B cell (primary cell): ENCODE data around the gene MEIOB. TPM values are rescaled to one million over a fixed set of nuclear protein-coding genes. Genes with fewer than 3 reads are reported as not detected.

Experiments used
- ATAC-seq: fragments of 200-7000 bp; cut with Tn5 transposase; one replicate; pipeline ENCODE4 v1.10.0; 2021; ENCODE audit warnings: low read depth, mild to moderate bottlenecking, moderate number of reproducible peaks, moderate library complexity
- CTCF ChIA-PET: fragments of 350-600 bp; sonication (Branson Sonifier 250); formaldehyde crosslinking; loops from one replicate; lab custom pipeline; 2021; ENCODE audit warnings: antibody characterized with exemption, inconsistent platforms; lab: Charles Lee
- POLR2A ChIA-PET: fragments of 350-600 bp; sonication (Branson Sonifier 250); formaldehyde crosslinking; loops from one replicate; lab custom pipeline; 2021; ENCODE audit warnings: antibody characterized with exemption; lab: Charles Lee
- DNase-seq: peaks from one replicate; pipeline ENCODE4 v3.0.0; 2013
- H2AFZ ChIP-seq: 2 replicates; pipeline ENCODE4 v1.6.1; 2012; ENCODE audit warnings: mild to moderate bottlenecking, low read depth, low read length; ENCODE audit not compliant: insufficient read depth, poor library complexity, severe bottlenecking
- H3K27ac ChIP-seq, 2 donors: 1 replicate in 1 of 2; 2 replicates in 1 of 2; pipeline ENCODE4 v1.5.1; 2012 to 2013; ENCODE audit warnings: low read length in 2 of 2, mild to moderate bottlenecking in 2 of 2, moderate library complexity in 1 of 2
- H3K27me3 ChIP-seq, 4 experiments: fragments of 200-600 bp in 1 of 4; sonication (generic) in 1 of 4; replicated peaks in 1 of 4; 1 replicate in 2 of 4; 2 replicates in 2 of 4; pipeline versions ENCODE4 v1.6.1 to v1.7.0; 2013 to 2016; ENCODE audit warnings: low read length in 3 of 4, mild to moderate bottlenecking in 2 of 4, mixed read lengths in 1 of 4, moderate library complexity in 1 of 4; ENCODE audit not compliant: insufficient read depth in 4 of 4, control insufficient read depth in 3 of 4; ENCODE audit errors: control extremely low read depth in 1 of 4
- H3K36me3 ChIP-seq, 2 experiments: replicated peaks in 1 of 2; 1 replicate in 1 of 2; 2 replicates in 1 of 2; pipeline versions ENCODE4 v1.6.1 to v1.7.1; 2013; ENCODE audit warnings: low read length in 1 of 2; ENCODE audit not compliant: insufficient read depth in 2 of 2, control insufficient read depth in 1 of 2; ENCODE audit errors: control extremely low read depth in 1 of 2, extremely low read depth in 1 of 2
- H3K4me1 ChIP-seq, 2 donors: fragments of 200-600 bp in 1 of 2; sonication (generic) in 1 of 2; 1 replicate in 1 of 2; 2 replicates in 1 of 2; pipeline versions ENCODE4 v1.5.1 to v1.6.1; 2013 to 2017; ENCODE audit warnings: low read length in 2 of 2; ENCODE audit not compliant: control insufficient read depth in 2 of 2, insufficient read depth in 2 of 2
- H3K4me2 ChIP-seq: replicated peaks from 2 replicates; pipeline ENCODE3; 2012; ENCODE audit warnings: mild to moderate bottlenecking, low read depth, low read length; ENCODE audit not compliant: poor library complexity, severe bottlenecking
- H3K4me3 ChIP-seq, 5 experiments: fragments of 200-600 bp in 1 of 5; sonication (generic) in 1 of 5; 1 replicate in 3 of 5; 2 replicates in 2 of 5; pipeline versions ENCODE4 v1.5.1 to v1.7.0; 2011 to 2016; ENCODE audit warnings: low read length in 4 of 5, mild to moderate bottlenecking in 4 of 5, low read depth in 2 of 5, control low read depth in 1 of 5, moderate library complexity in 1 of 5; ENCODE audit not compliant: insufficient read depth in 1 of 5; ENCODE audit errors: control extremely low read depth in 1 of 5, extremely low read depth in 1 of 5
- H3K79me2 ChIP-seq: fragments of 200-600 bp; sonication (generic); one replicate; pipeline ENCODE4 v1.6.0; 2016; ENCODE audit warnings: low read length; ENCODE audit not compliant: control insufficient read depth, insufficient read depth
- H3K9ac ChIP-seq: fragments of 200-600 bp; sonication (generic); 2 replicates; pipeline ENCODE4 v1.6.1; 2017; ENCODE audit warnings: mild to moderate bottlenecking, low read length, moderate library complexity
- H3K9me3 ChIP-seq, 3 donors: one replicate each; pipeline versions ENCODE4 v1.6.1 to v1.7.1; 2013; ENCODE audit warnings: low read length in 2 of 3; ENCODE audit not compliant: control insufficient read depth in 2 of 3, insufficient read depth in 1 of 3; ENCODE audit errors: control extremely low read depth in 1 of 3
- H4K20me1 ChIP-seq: 2 replicates; pipeline ENCODE4 v1.6.0; 2012; ENCODE audit warnings: mild to moderate bottlenecking, low read length; ENCODE audit not compliant: insufficient read depth, control insufficient read depth, poor library complexity, severe bottlenecking
- H3K27ac Mint-ChIP-seq: one replicate; pipeline ENCODE4 v1.8.0; 2021; ENCODE audit warnings: mixed read lengths
- H3K27me3 Mint-ChIP-seq: one replicate; pipeline ENCODE4 v1.8.0; 2021; ENCODE audit warnings: mixed read lengths
- H3K4me1 Mint-ChIP-seq: one replicate; pipeline ENCODE4 v1.8.0; 2021; ENCODE audit warnings: mixed read lengths
- H3K4me3 Mint-ChIP-seq: one replicate; pipeline ENCODE4 v1.8.0; 2021; ENCODE audit warnings: mixed read lengths
- H3K9me3 Mint-ChIP-seq: one replicate; pipeline ENCODE4 v1.8.0; 2022; ENCODE audit warnings: mixed read lengths; ENCODE audit not compliant: insufficient read depth
- EZH2 ChIP-seq: IDR thresholded peaks from 2 replicates; pipeline ENCODE4 v1.6.1; 2012; ENCODE audit warnings: borderline replicate concordance, low read depth, mild to moderate bottlenecking, moderate library complexity, low read length; ENCODE audit not compliant: insufficient read depth, poor library complexity, severe bottlenecking
- WGBS: methylation state at CpG from one replicate; pipeline ENCODE4 v1.1.5; 2013; ENCODE audit warnings: missing lambda C conversion rate; ENCODE audit not compliant: insufficient coverage; 5-methylcytosine and 5-hydroxymethylcytosine counted together
- intact Hi-C: fragments of 100-400 bp; cut with micrococcal nuclease; formaldehyde crosslinking; loops from one replicate; pipeline ENCODE4 v1.10.0; 2022
- polyA plus RNA-seq: library from polyadenylated mRNA; depleted of rRNA; stranded (reverse); fragments of >200 nt; gene quantifications from 2 replicates; pipeline ENCODE4 v1.2.3, GENCODE V29; 2012
- total RNA-seq, 2 donors: library from RNA; stranded (reverse); fragments of 120-200 nt in 1 of 2; gene quantifications; 1 replicate in 1 of 2; 2 replicates in 1 of 2; pipeline versions ENCODE4 v1.2.3 to v1.2.4, GENCODE V29; 2013 to 2022
- TF ChIP-seq, protein P1 (sequence below): fragments of 200-600 bp; IDR thresholded peaks from one replicate; pipeline ENCODE4 v1.8.0; 2022; ENCODE audit warnings: antibody characterized with exemption, mild to moderate bottlenecking

MEIOB gene
- total and polyA plus RNA-seq, 2 donors (not counting 1 experiment from before 2014, with no cell fraction given) = not detected

- H3K4me3 Mint-ChIP-seq = no peak overlapping the region
- Histone ChIP-seq H3K36me3 (no peaks in the 10 kb centered on the region), H3K9me3 (no peaks in the 10 kb centered on the region), H3K4me3 (no peak overlapping the region), H3K27me3 (peaks cover 0 to 3% (median 0%) of the 10 kb centered on the region in 4 experiments), H4K20me1 (no peaks in the 10 kb centered on the region), H3K27ac (no peak overlapping the region), H3K9ac (no peak overlapping the region), H3K79me2 (no peaks in the 10 kb centered on the region), H3K4me1 (no peaks in the 10 kb centered on the region), H3K4me2 (no peak overlapping the region), H2AFZ (no peak overlapping the region)
- H3K9me3 Mint-ChIP-seq = no peaks in the 10 kb centered on the region
- CTCF ChIA-PET = no interaction called here
- no peaks in the 10 kb centered on the region for H3K4me1 Mint-ChIP-seq
- DNase-seq (no peak), ATAC-seq (no peak)
- peaks cover 24% of the 10 kb centered on the region for H3K27me3 Mint-ChIP-seq
- H3K27ac Mint-ChIP-seq = no peak overlapping the region
- intact Hi-C loops = no loop called here
- TF ChIP-seq, protein P1, sequence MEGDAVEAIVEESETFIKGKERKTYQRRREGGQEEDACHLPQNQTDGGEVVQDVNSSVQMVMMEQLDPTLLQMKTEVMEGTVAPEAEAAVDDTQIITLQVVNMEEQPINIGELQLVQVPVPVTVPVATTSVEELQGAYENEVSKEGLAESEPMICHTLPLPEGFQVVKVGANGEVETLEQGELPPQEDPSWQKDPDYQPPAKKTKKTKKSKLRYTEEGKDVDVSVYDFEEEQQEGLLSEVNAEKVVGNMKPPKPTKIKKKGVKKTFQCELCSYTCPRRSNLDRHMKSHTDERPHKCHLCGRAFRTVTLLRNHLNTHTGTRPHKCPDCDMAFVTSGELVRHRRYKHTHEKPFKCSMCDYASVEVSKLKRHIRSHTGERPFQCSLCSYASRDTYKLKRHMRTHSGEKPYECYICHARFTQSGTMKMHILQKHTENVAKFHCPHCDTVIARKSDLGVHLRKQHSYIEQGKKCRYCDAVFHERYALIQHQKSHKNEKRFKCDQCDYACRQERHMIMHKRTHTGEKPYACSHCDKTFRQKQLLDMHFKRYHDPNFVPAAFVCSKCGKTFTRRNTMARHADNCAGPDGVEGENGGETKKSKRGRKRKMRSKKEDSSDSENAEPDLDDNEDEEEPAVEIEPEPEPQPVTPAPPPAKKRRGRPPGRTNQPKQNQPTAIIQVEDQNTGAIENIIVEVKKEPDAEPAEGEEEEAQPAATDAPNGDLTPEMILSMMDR = no peak
- TF ChIP-seq EZH2 = no peak
- POLR2A ChIA-PET = no interaction called here
- WGBS = 90% methylated on average over 5 of the region's 14 CpGs
These were observed 15.9 kb upstream of the MEIOB start for GRCh38 chr16:1887711-1888354.

DNA sequence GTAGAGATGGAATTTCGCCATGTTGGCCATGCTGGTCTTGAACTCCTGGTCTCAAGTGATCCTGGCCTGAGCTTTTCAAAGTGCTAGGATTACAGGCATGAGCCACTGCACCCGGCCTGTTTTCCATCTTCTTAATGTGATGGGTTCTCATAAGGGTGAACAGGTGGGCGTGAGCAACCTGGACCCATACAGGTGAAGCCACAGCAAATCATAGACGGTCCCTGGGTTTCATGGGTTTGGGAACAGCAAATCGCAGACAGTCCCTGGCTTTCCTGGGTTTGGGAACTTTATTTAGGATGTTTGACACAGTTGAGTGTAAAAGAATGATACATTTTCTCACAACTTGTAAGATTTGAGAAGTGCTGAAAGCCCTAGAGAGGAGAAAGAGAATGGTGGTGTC is 12.9 kb upstream of the MEIOB start:
- H3K9me3 Mint-ChIP-seq = no peaks in the 10 kb centered on the region
- Histone ChIP-seq H3K9ac (no peak overlapping the region), H3K9me3 (no peaks in the 10 kb centered on the region), H3K4me2 (no peak overlapping the region), H3K27ac (no peak overlapping the region), H3K4me3 (no peak overlapping the region), H3K79me2 (no peaks in the 10 kb centered on the region), H4K20me1 (no peaks in the 10 kb centered on the region), H2AFZ (no peak overlapping the region), H3K36me3 (no peaks in the 10 kb centered on the region), H3K27me3 (peaks cover 0 to 3% (median 1%) of the 10 kb centered on the region in 4 experiments), H3K4me1 (no peaks in the 10 kb centered on the region)
- DNase-seq (no peak), ATAC-seq (no peak)
- CTCF ChIA-PET = no interaction called here
- H3K27ac Mint-ChIP-seq = no peak overlapping the region
- POLR2A ChIA-PET = no interaction called here
- 90% methylated on average over 4 of the region's 5 CpGs for WGBS
- intact Hi-C loops = no loop called here
- no peak overlapping the region for H3K4me3 Mint-ChIP-seq
- TF ChIP-seq, protein P1 = no peak
- no peak for TF ChIP-seq EZH2
- H3K27me3 Mint-ChIP-seq = peaks cover 17% of the 10 kb centered on the region
- H3K4me1 Mint-ChIP-seq = no peaks in the 10 kb centered on the region
